Measurements from ENCODE around the gene IDUA. TPM values are rescaled to one million over a fixed set of nuclear protein-coding genes. Genes with fewer than 3 reads are reported as not detected.

The IDUA gene
- total RNA-seq, 1 donor from 2014 or later, result 46.0 TPM

GRCh38 chr4:968221-968620, 18.6 kb upstream of the IDUA start:
- Mint-ChIP-seq H3K4me3 (ENCODE audit: unreplicated experiment) (no peak overlapping the region), H3K27me3 (ENCODE audit: low read depth) (no peaks in the 10 kb centered on the region), H3K9me3 (ENCODE audit: low read depth) (no peaks in the 10 kb centered on the region), H3K27ac (ENCODE audit: unreplicated experiment) (no peak overlapping the region), H3K36me3 (ENCODE audit: low read depth) (peaks cover 2% of the 10 kb centered on the region), H3K4me1 (ENCODE audit: low read depth) (peaks cover 7% of the 10 kb centered on the region)
- DNase-seq (ENCODE audit: low spot score), result no peak
- no peak for TF ChIP-seq CTCF (IDR thresholded peaks at IDR 0.05)

GRCh38 chr4:968621-969394, 18.0 kb upstream of the IDUA start:
- TF ChIP-seq CTCF (IDR thresholded peaks at IDR 0.05), result no peak
- no peak overlapping the region for H3K4me3 Mint-ChIP-seq (ENCODE audit: unreplicated experiment)
- peaks cover 7% of the 10 kb centered on the region for H3K4me1 Mint-ChIP-seq (ENCODE audit: low read depth)
- no peaks in the 10 kb centered on the region for H3K9me3 Mint-ChIP-seq (ENCODE audit: low read depth)
- no peaks in the 10 kb centered on the region for H3K27me3 Mint-ChIP-seq (ENCODE audit: low read depth)
- H3K27ac Mint-ChIP-seq (ENCODE audit: unreplicated experiment), result no peak overlapping the region
- DNase-seq (ENCODE audit: low spot score), result no peak
- peaks cover 2% of the 10 kb centered on the region for H3K36me3 Mint-ChIP-seq (ENCODE audit: low read depth)

DNA sequence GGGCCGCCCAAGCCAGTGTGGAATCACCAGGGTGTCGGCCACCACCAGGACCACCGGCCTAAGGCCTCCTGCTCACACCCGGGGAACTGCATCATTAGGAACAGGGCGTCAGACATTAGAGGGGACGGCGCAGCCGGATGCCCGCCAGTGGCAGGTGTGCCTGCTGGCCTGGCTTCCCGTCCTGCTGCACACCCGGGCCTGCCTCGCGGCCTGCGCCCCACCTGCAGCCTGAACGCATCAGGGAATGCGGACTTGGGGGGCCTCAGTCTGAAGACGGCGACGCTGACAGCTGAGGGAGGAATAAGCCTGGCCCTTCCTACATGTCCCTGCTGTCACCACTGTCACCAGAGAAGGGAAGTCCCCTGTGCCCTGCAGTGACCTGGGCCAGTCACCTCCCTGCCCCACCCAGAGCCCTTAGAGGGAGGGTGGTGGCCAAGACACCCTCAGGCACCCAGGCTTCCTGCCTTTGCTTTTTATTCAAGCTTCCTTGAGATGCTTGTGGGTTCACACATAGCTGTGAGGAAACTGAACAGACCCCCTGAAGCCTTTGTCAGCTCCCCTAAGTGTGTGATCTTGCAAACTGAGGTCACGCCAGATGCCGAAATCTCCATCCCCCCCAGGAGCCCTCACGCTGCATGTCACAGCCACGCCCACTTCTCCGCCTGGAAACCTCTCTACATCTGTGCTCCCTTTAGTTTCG, 16.6 kb upstream of the IDUA start:
- no peak for TF ChIP-seq CTCF (IDR thresholded peaks at IDR 0.05)
- Mint-ChIP-seq H3K27ac (ENCODE audit: unreplicated experiment) (no peak overlapping the region), H3K4me3 (ENCODE audit: unreplicated experiment) (no peak overlapping the region), H3K36me3 (ENCODE audit: low read depth) (peaks cover 2% of the 10 kb centered on the region), H3K27me3 (ENCODE audit: low read depth) (no peaks in the 10 kb centered on the region), H3K9me3 (ENCODE audit: low read depth) (no peaks in the 10 kb centered on the region), H3K4me1 (ENCODE audit: low read depth) (peaks cover 7% of the 10 kb centered on the region)
- no peak for DNase-seq (ENCODE audit: low spot score)

DNA sequence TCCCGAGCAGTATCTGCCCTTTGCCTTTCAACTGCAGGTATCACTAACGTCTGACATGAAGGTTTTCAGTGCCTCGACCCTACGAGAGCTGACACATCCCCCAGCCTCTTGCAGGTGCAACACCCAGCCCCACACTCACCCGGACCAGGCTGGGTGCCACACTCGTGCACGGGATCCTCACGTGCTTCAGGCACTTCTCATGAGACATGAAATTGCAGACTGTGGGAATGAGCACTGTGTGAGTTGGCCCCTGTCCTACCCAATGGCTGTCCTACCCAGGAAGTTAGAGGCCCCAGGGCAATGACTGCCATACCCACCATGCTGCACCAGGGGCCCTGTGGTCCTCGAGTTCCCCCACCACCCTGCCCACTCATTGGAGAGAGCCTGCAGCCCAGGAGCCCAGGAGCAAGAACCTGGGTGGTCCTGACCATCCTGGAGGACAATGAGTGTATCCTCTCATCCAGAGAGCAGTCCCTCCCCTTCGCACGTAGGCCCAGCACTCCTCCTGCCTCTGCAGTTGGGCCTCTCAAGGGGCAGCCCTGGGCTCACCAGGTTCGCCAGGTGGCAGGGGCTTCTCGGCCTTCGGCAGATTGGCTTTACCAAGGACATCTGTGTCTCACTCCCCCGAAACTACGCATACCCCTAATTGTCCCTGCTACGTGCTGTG, 15.9 kb upstream of the IDUA start:
- Mint-ChIP-seq H3K4me1 (ENCODE audit: low read depth) (peaks cover 7% of the 10 kb centered on the region), H3K27me3 (ENCODE audit: low read depth) (no peaks in the 10 kb centered on the region), H3K4me3 (ENCODE audit: unreplicated experiment) (no peak overlapping the region), H3K27ac (ENCODE audit: unreplicated experiment) (no peak overlapping the region), H3K9me3 (ENCODE audit: low read depth) (no peaks in the 10 kb centered on the region), H3K36me3 (ENCODE audit: low read depth) (peaks cover under 1% of the 10 kb centered on the region)
- TF ChIP-seq CTCF (IDR thresholded peaks at IDR 0.05), result no peak
- DNase-seq (ENCODE audit: low spot score), result no peak
